ENCODE data around the gene LRRC1. TPM values are rescaled to one million over a fixed set of nuclear protein-coding genes. Genes with fewer than 3 reads are reported as not detected.

Gene LRRC1
- total and polyA plus RNA-seq, 2 of the 13 experiments (the other 11 are each of a cell fraction or from before 2014, with no cell fraction given), result 15.6 to 27.7 TPM

GRCh38 chr6:53794137-53794719 lies 577 bp upstream of the LRRC1 start (continued):
- TF ChIP-seq DBP (CRISPR knock-in tag; IDR thresholded peaks at IDR 0.05; ENCODE audit: not compliant biosample characterization) (no peak), TEF (CRISPR knock-in tag; IDR thresholded peaks at IDR 0.05) (peak; percentile 10; the same call in 1 of the 2 replicates), GLI4 (CRISPR knock-in tag; IDR thresholded peaks at IDR 0.05; ENCODE audit: borderline replicate concordance) (no peak), PRDM10 (CRISPR knock-in tag; IDR thresholded peaks at IDR 0.05; ENCODE audit: low read depth) (peak; percentile 63), ZSCAN29 (CRISPR knock-in tag; conservative IDR thresholded peaks at IDR 0.05) (0 out of 2 replicates have a peak, but pooled peaks have one; percentile 20), FOSL2 (CRISPR knock-in tag; IDR thresholded peaks at IDR 0.05) (no peak), BRF2 (CRISPR knock-in tag; IDR thresholded peaks at IDR 0.05) (0 out of 2 replicates have a peak, but pooled peaks have one; percentile 22), SMARCE1 (IDR thresholded peaks at IDR 0.05; ENCODE audit: borderline replicate concordance) (no peak), TFDP2 (CRISPR knock-in tag; IDR thresholded peaks at IDR 0.05) (no peak), HNF4A (CRISPR knock-in tag; IDR thresholded peaks at IDR 0.05) (no peak; the same call in 1 of the 2 replicates), HOMEZ (CRISPR knock-in tag; IDR thresholded peaks at IDR 0.05; ENCODE audit: low read depth) (peak; percentile 7; the same call in 1 of the 2 replicates), GRHL1 (CRISPR knock-in tag; conservative IDR thresholded peaks at IDR 0.05) (no peak), ZKSCAN8 (CRISPR knock-in tag; IDR thresholded peaks at IDR 0.05; ENCODE audit: borderline replicate concordance) (no peak), ZSCAN5A (CRISPR knock-in tag; IDR thresholded peaks at IDR 0.05; ENCODE audit: borderline replicate concordance) (peak; percentile 79), ZNF30 (CRISPR knock-in tag; IDR thresholded peaks at IDR 0.05) (no peak)

All from HepG2 (cell line).